GM12801 (cell line): ENCODE results near the gene GIT1.

Experiments used
- TF ChIP-seq, protein P1 (sequence below): IDR thresholded peaks from one replicate; pipeline ENCODE4 v1.5.1; 2011; ENCODE audit warnings: control low read depth; ENCODE audit not compliant: insufficient read length; ENCODE audit errors: extremely low read depth

Gene GIT1

DNA sequence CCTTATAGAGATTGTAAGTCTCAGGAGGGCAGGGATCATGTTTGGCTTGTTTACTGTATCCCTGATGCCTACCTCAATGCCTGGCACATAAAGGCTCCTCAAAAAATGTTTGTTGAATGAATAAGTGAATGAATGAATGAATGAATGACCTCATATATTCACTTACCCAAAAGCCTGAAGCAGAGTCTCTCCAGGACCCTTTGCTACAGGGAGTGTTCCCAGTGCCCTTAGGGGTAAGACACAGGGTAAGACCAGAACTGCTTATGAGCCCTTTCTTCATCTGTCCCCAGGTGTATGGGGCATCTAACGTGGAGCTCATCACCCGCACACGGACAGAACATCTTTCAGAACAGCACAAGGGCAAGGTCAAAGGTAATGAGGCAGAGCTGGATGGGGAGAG lies 20.9 kb upstream of the GIT1 start:
- TF ChIP-seq, protein P1, sequence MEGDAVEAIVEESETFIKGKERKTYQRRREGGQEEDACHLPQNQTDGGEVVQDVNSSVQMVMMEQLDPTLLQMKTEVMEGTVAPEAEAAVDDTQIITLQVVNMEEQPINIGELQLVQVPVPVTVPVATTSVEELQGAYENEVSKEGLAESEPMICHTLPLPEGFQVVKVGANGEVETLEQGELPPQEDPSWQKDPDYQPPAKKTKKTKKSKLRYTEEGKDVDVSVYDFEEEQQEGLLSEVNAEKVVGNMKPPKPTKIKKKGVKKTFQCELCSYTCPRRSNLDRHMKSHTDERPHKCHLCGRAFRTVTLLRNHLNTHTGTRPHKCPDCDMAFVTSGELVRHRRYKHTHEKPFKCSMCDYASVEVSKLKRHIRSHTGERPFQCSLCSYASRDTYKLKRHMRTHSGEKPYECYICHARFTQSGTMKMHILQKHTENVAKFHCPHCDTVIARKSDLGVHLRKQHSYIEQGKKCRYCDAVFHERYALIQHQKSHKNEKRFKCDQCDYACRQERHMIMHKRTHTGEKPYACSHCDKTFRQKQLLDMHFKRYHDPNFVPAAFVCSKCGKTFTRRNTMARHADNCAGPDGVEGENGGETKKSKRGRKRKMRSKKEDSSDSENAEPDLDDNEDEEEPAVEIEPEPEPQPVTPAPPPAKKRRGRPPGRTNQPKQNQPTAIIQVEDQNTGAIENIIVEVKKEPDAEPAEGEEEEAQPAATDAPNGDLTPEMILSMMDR = no peak

DNA sequence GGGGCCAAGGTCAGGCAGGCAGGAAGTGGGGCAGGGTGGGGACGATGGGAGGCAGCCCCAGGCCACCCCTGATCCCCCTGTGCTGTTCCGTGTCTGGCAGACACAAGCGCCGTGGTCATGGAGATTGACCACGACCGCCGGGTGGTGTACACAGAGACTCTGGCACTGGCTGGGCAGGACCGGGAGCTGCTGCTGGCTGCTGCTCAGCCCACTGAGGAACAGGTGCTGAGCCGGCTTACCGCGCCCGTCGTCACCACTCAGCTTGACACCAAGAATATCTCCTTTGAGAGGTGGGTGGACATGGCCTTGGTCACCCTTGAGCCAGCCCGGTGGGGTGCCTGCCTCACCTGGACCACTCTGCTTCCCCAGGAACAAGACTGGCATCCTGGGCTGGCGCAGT lies 19.5 kb upstream of the GIT1 start:
- TF ChIP-seq, protein P1 = no peak

DNA sequence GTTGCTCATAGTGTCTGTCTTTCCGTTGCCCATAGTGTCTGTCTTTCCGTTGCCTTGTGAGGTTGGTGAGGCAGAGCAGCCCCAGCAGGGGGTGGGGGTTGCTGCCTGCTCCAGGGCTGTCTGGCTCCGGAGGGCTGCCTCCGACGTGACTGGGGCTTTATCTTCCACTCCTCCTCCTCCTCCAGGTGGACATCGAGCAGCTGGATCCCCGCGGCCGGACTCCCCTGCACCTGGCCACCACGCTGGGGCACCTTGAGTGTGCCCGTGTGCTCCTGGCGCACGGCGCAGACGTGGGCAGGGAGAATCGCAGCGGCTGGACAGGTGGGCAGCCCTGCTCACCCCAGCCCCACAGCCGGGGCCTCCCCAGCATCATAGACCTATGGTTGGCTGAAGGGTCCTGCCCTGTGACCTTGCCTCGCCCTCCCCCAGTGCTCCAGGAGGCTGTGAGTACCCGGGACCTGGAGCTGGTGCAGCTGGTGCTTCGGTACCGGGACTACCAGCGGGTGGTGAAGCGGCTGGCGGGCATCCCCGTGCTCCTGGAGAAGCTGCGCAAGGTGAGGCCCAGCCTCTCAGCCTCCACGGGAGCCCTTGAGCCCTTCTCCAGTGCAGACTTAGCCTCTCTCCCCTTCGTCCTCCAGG lies 18.2 kb upstream of the GIT1 start:
- TF ChIP-seq, protein P1 = no peak

DNA sequence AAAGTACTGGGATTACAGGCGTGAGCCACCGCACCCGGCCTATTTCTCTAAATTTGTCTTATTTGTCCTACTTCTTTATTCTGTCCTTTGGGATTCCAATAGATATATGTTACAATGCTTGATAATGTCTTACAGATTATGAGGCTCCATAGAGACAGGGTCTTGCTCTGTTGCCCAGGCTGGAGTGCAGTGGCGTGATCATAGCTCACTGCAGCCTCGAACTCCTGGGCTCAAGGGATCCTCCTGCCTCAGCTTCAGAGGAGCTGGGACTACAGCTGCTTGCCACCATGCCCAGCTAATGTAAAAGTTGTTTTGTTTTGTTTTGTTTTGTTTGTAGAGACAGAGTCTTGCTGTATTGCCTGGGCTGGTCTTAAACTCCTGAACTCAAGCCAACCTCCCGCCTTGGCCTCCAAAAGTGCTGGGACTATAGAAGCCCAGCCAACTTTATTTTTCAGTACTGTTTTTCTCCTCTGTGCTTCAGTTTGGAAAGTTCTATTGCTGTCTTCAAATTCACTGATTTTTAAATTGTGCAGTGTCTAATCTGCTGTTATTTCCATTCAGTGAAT lies 13.7 kb upstream of the GIT1 start:
- TF ChIP-seq, protein P1 = no peak

DNA sequence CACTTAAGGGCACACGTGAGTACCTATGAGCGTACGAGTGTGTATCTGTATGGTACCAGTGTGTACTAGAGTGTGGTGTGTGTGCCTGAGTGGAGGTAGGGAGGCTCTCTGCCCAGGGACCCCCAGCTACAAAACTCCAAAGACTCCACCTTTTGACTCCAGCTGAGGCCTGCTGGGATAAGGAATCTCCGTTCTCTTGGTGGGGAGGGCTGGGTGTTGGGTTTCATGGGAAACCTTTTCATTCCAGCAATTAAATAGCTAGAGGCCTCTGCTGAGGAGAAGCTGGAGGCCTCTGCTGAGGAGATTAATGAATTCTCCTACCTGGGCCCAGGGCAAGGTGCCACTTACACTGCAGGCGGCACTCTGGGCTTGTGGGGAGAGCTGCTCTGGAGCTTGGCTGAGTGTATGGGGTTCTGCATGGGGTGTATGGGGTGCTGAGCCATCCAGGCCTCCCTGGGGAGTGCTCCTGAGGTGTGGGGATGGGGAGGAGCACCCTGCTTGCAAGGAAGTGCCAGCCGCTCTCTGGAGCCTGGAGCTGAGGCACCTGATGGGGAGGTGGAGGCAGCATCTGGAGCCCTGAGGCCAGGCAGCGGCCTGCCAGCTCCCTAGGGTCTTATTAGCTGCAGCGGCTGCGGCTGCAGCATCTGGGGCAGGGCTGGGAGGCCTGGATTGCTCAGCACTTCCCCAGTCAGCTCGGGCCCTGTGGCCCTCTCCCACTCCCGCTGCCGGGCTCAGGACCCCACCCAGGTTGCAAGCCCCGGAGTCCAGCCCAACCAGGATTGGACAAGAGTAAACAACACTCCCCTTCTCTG lies 8.1 kb upstream of the GIT1 start:
- TF ChIP-seq, protein P1 = no peak

DNA sequence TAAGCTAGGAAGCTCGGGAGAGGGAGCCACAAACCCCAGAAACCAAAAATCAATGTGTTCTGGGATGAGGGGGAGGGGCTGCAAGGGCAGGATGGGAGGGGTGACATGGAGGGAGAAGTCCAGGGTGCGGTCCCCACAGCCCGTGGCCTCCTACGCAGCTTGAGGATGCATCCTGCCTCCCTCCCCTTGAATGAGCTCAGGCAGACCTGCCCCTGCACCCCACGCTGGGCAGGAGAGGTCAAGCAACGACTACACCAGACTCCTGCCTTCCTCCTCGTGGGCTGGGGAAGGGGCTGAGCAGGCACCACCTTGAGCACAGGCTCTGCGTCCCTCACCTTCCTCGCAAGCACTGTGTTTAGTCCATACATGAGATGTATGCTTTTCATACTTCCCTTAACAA lies 7.4 kb upstream of the GIT1 start:
- TF ChIP-seq, protein P1 = no peak

DNA sequence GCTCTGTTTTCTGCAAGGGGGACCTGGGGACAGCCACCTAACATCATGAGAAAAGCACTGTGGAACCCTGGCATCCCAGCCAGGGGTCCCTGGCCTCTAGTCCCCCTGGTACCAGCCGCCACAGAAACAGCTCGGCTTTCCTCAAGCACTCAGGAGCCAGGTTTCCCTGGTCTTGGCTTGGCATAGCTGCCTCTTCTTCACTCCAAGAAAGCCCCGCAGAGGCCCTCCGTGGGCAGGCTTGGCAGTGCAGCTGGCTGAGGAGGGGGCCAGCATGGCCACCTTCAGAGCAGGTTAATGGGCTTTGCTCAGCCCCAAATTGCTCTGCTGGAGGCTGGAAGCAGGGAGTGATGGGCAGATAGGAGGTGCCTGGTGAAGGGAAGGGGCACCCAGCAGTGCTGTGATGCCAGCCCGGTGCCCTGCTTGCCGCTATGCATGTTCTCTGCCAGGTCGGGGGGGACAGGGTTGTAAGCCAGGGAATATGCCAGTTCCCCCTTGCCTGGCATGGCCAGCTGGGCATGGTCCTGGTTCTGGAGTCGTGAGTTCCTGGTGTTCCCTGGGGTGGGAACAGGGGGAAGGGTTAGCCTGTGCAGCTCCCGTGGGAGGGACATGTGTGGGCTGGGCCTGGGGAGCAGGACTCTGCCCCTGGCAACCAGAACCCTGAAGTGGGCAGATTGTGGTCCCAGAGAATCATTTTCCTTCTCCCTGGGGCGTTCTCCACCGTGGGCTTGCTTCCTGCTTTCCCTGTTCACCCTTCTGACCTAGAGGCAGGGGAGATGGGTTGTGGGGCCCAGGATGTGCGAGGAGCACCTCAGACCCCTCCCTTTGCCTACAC lies 6.7 kb upstream of the GIT1 start:
- TF ChIP-seq, protein P1 = no peak
